Measurements from ENCODE around the gene DUSP6.

Gene DUSP6

GRCh38 chr12:89327486-89328094, 24.7 kb downstream of the DUSP6 start:
- DNase-seq = no peak

DNA sequence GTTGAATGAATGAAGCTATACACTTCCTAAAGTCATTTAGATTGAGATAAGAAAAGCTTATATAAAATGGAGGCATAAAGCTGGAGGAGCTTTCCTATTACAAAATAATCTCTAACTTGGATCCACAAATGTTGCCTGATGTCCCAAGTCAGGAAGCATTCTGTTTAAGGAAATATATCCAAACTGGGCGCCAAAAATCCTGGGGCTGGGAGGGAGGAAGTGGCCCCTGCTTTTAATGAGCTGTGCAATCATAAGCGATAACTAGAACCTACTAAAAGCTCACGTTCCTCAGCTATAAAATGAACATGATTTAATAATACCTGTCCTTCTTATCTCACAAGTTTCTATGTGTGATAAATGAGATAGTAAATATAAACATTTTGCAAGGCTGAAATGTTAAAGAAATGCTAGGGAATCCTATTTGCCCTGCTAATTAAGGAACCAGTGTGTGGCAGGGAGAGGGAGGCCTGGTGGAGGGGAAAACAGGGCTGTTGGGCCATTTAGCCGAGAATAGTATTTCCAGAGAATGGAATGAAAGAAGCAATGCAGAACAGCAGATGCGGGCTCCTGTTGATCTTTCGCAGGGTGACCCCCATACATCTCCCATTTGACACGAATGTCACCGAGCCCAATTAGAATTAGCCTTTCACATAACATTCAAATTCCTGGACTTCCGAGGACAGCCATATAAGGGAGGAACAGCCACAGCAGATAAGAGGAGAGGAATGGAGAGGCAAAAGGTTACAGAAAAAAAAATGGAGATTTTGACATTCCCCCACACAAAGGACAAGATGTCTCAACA, 25.9 kb downstream of the DUSP6 start:
- no peak for DNase-seq

GRCh38 chr12:89325495-89325894, 26.8 kb downstream of the DUSP6 start:
- no peak for DNase-seq

DNA sequence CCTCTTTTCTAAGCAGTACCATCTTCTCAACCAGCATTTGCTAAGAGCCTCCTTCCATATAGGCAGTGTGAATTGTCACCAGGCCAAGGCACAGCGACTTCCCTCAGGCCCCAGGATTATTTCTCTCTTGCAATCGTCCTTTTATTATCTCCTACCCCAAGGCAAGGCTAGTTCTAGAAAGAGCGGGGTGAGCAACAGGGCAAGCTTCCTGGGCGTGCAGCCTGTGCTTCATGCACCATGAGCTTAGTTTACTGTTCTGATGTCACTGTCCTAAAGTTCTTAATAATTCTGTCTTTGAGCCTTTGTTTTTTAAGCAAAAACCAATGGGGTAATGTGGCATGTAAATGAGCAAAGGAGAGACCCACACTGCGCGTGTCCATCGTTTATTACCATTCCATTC, 27.9 kb downstream of the DUSP6 start:
- no peak for DNase-seq

DNA sequence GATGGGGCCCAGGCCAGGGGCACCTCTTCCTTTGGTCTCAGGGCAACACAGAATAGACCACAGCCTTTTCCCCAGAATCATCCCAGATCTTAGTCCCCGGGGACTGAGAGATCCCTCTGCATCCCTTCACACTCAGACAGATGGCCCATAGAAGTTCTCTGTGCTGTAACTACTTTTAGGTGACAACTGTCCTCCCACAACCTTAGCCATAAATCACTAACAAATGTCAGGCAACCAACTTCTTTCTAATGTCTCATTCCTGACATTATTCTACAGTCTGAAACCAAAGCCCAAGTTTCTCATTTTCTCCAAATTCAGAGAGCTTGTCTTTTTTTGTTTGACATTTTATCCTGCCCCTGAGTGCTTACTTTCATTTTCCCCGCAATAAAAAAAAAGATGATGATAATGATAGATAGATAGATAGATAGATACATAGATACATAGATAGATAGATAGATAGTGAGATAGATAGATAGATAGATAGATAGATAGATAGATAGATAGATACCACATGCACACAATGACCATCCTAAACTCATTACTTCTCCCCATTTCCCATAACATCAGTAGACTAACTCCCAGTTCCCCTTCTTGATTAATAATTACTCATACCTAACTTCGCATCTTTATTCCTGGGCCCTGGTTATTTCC, 28.6 kb downstream of the DUSP6 start:
- DNase-seq = no peak

GRCh38 chr12:89320735-89321134, 31.6 kb downstream of the DUSP6 start:
- DNase-seq = no peak

GRCh38 chr12:89319606-89320005, 32.7 kb downstream of the DUSP6 start:
- no peak for DNase-seq

- no peak for DNase-seq
Measured at GRCh38 chr12:89319122-89319521, 33.2 kb downstream of the DUSP6 start.

GRCh38 chr12:89316705-89317139, 35.6 kb downstream of the DUSP6 start:
- no peak for DNase-seq

GRCh38 chr12:89314060-89314761, 38.1 kb downstream of the DUSP6 start:
- no peak for DNase-seq

- no peak for DNase-seq
Measured at GRCh38 chr12:89311703-89312293, 40.5 kb downstream of the DUSP6 start.

GRCh38 chr12:89309815-89310214, 42.5 kb downstream of the DUSP6 start:
- no peak for DNase-seq

- no peak for DNase-seq
Measured at GRCh38 chr12:89309440-89309802, 42.9 kb downstream of the DUSP6 start.

DNA sequence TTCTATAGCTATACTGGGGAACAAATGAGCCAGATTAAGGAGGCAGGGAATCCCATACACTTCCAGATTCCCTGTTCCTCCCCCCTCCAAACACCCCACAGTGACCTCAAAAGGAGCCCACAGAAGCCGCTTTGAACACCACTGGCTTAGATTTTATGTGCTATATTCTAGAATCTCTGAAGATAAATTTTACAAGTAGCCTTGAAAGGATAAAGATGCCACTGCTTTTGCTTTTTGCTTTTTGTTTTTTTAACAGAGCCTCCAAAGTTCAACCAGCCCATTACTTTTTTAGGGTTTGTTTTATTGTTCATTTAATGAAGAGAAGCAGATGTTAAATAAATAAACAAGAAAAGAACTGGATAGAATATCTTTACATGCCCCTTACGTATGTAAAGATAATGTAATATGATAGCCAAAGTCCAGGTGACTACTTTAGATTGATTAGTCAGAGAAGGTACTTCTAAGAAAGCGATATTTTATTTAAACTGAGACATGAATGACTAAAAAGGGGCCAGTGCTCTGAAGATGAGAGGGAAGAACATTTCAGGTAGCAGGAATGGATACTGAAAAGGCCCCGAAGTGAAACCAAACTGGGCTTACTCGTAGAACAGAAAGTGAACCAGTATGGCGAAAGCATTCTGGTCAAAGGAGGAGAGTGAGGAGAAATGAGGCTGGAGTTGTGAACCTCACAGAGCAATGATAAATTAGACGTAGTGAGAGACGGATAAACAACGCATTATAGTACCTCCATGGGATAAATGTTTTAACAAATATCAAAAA, 44.6 kb downstream of the DUSP6 start:
- DNase-seq = no peak

DNA sequence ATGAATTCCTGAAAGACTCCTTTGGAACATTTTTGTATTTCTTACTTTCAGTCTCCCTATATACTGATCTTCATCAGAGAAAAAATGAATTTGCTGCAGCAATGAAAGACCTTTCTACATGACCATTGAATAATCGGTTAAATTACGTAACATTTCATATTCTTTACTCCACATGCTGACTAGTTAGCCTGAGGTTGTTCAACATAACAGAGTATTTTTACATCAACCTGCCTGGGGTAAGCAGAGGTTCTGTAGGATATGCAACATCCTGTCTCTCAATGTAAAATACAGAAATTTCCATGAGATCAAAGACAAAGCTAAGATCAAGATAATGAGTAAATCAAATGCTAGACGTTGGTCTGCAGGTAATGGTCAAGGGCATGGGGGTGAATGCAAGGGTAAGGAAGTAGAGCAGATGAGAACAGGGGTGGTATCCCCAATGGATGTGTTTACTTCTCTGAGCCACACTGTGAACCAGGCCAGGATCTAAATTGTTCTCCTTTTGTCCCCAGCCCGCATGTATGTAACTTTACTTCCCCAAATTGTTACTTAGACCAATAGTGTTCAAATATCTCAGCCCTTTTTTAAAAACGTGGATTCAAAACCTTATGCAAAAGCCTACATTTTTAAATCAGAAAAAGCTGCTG, 45.4 kb downstream of the DUSP6 start:
- no peak for DNase-seq

GRCh38 chr12:89305373-89305772, 46.9 kb downstream of the DUSP6 start:
- DNase-seq = no peak

DNA sequence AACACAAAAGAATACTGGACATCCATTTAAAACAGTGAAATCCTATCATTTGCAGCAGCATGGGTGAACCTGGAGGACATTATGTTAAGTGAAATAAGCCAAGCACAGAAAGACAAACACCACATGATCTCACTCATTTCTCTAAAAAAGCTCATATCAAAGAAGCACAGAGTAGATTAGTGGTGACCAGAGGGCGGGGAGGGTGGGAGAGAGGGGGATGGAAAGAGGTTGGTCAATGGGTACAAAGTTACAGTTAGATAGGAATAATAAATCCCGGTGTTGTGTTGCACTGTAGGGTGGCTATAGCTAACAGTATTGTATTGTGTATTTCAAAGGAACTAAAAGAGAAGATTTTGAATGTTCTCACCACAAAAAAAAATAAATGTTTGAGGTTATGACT, 52.4 kb downstream of the DUSP6 start:
- no peak for DNase-seq

DNA sequence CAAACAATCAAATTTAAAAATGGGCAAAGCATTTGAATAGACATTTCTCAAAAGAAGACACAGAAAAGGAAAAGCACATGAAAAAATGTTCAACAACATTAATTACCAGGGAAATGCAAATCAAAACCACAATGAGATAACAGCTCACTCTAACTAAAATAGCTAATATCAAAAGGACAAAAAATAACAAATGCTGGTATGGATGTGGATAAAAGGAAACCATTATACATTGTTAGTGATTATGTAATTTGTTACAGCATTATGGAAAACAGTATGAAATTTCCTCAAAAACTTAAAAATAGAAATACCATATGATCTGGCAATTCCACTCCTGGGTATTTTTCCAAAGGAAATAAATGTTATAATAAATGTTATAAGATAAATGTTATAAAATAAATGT, 52.9 kb downstream of the DUSP6 start:
- no peak for DNase-seq
